Mesodermal cell (in vitro differentiated cells): ENCODE results near the gene ZNF576.

Experiments
- H3K27ac ChIP-seq: 2 replicates; pipeline ENCODE4 v1.7.0; 2013; ENCODE audit warnings: mild to moderate bottlenecking, low read depth, low read length, moderate library complexity; ENCODE audit not compliant: severe bottlenecking
- H3K36me3 ChIP-seq: 2 replicates; pipeline ENCODE4 v1.7.1; 2013; ENCODE audit warnings: mild to moderate bottlenecking, low read length, moderate library complexity; ENCODE audit not compliant: control insufficient read depth, insufficient read depth
- H3K4me1 ChIP-seq: one replicate; pipeline ENCODE4 v1.7.1; 2013; ENCODE audit warnings: mild to moderate bottlenecking, low read length; ENCODE audit not compliant: insufficient read depth, control insufficient read depth, poor library complexity, severe bottlenecking
- H3K4me3 ChIP-seq: 2 replicates; pipeline ENCODE4 v1.7.0; 2013; ENCODE audit warnings: low read length, control low read depth, mild to moderate bottlenecking; ENCODE audit not compliant: insufficient read depth, poor library complexity, severe bottlenecking; ENCODE audit errors: extremely low read depth
- H3K9me3 ChIP-seq: 2 replicates; pipeline ENCODE4 v1.7.1; 2013; ENCODE audit warnings: mild to moderate bottlenecking, low read length, moderate library complexity; ENCODE audit not compliant: control insufficient read depth
- WGBS, 2 experiments: methylation state at CpG; one replicate each; pipeline ENCODE4 v1.1.5; 2013; ENCODE audit warnings: missing lambda C conversion rate in 2 of 2; ENCODE audit not compliant: insufficient coverage in 2 of 2; 5-methylcytosine and 5-hydroxymethylcytosine counted together

The ZNF576 gene

GRCh38 chr19:43591904-43592772 is 4.3 kb upstream of the ZNF576 start:
- no peaks in the 10 kb centered on the region for H3K9me3 ChIP-seq
- 97 to 99% methylated on average over 45 to 62 of the region's 63 CpGs for WGBS, 2 experiments

GRCh38 chr19:43592800-43593350 is 3.5 kb upstream of the ZNF576 start:
- Histone ChIP-seq H3K36me3 (peaks cover 59% of the 10 kb centered on the region), H3K27ac (no peak overlapping the region), H3K4me3 (no peak overlapping the region), H3K9me3 (no peaks in the 10 kb centered on the region), H3K4me1 (no peaks in the 10 kb centered on the region)
- WGBS, 2 experiments: 96% methylated on average over 29 to 37 of the region's 37 CpGs

More at GRCh38 chr19:43591904-43592772, 4.3 kb upstream of the ZNF576 start:
- H3K27ac ChIP-seq: no peak overlapping the region
- H3K4me1 ChIP-seq: no peaks in the 10 kb centered on the region
- H3K4me3 ChIP-seq: no peak overlapping the region
- peaks cover 60% of the 10 kb centered on the region for H3K36me3 ChIP-seq

GRCh38 chr19:43594081-43594697 is 2.2 kb upstream of the ZNF576 start:
- H3K9me3 ChIP-seq: no peaks in the 10 kb centered on the region
- H3K4me1 ChIP-seq: no peaks in the 10 kb centered on the region
- H3K36me3 ChIP-seq: peaks cover 62% of the 10 kb centered on the region
- H3K4me3 ChIP-seq: peak overlapping the region; percentile 83
- 89 to 91% methylated on average over 5 to 8 of the region's 10 CpGs for WGBS, 2 experiments
- no peak overlapping the region for H3K27ac ChIP-seq

GRCh38 chr19:43594710-43595604 is 1.4 kb upstream of the ZNF576 start:
- Histone ChIP-seq H3K4me3 (peak overlapping the region; percentile 83), H3K9me3 (no peaks in the 10 kb centered on the region), H3K4me1 (no peaks in the 10 kb centered on the region), H3K36me3 (peaks cover 62% of the 10 kb centered on the region), H3K27ac (peak overlapping the region; percentile 100)
- 3 to 6% methylated on average over 59 to 62 of the region's 64 CpGs for WGBS, 2 experiments

GRCh38 chr19:43595605-43595998 is 793 bp upstream of the ZNF576 start:
- peaks cover 61% of the 10 kb centered on the region for H3K36me3 ChIP-seq
- 2 to 3% methylated on average over 15 to 18 of the region's 18 CpGs for WGBS, 2 experiments

GRCh38 chr19:43596842-43597461 is 557 bp downstream of the ZNF576 start:
- H3K36me3 ChIP-seq: peaks cover 59% of the 10 kb centered on the region

More at GRCh38 chr19:43595605-43595998, 793 bp upstream of the ZNF576 start:
- Histone ChIP-seq H3K4me1 (no peaks in the 10 kb centered on the region), H3K27ac (peak overlapping the region; percentile 100), H3K4me3 (peak overlapping the region; percentile 83), H3K9me3 (no peaks in the 10 kb centered on the region)

GRCh38 chr19:43597876-43598275 is 1.5 kb downstream of the ZNF576 start:
- H3K9me3 ChIP-seq: no peaks in the 10 kb centered on the region
- WGBS, 2 experiments: 90% methylated on average over 4 of the region's 5 CpGs
- no peaks in the 10 kb centered on the region for H3K4me1 ChIP-seq
- H3K27ac ChIP-seq: no peak overlapping the region
- H3K36me3 ChIP-seq: peaks cover 57% of the 10 kb centered on the region
- H3K4me3 ChIP-seq: peak overlapping the region; percentile 83

More at GRCh38 chr19:43596842-43597461, 557 bp downstream of the ZNF576 start:
- Histone ChIP-seq H3K27ac (peak overlapping the region; percentile 100), H3K4me3 (peak overlapping the region; percentile 83), H3K4me1 (no peaks in the 10 kb centered on the region), H3K9me3 (no peaks in the 10 kb centered on the region)
- WGBS, 2 experiments: 30 to 43% methylated on average over 7 of the region's 7 CpGs

- H3K4me1 ChIP-seq: no peaks in the 10 kb centered on the region
- H3K36me3 ChIP-seq: peaks cover 53% of the 10 kb centered on the region
- H3K27ac ChIP-seq: no peak overlapping the region
- no peak overlapping the region for H3K4me3 ChIP-seq
- H3K9me3 ChIP-seq: no peaks in the 10 kb centered on the region
- 98 to 100% methylated on average over 9 to 19 of the region's 19 CpGs for WGBS, 2 experiments
Measured at GRCh38 chr19:43598445-43599240, 2.2 kb downstream of the ZNF576 start.

GRCh38 chr19:43599635-43600295 is 3.4 kb downstream of the ZNF576 start:
- WGBS, 2 experiments: 89 to 94% methylated on average over 1 to 2 of the region's 4 CpGs
- Histone ChIP-seq H3K9me3 (no peaks in the 10 kb centered on the region), H3K4me3 (no peak overlapping the region), H3K4me1 (no peaks in the 10 kb centered on the region), H3K27ac (no peak overlapping the region), H3K36me3 (peaks cover 43% of the 10 kb centered on the region)
